Activated CD4-positive, alpha-beta T cell treated with anti-CD3 and anti-CD28 coated beads for 1 hour (primary cell): Measurements from ENCODE around the gene DOK7.

Experiments used
- DNase-seq: peaks from one replicate; pipeline ENCODE4 v3.0.0-alpha.2; 2020

The DOK7 gene

DNA sequence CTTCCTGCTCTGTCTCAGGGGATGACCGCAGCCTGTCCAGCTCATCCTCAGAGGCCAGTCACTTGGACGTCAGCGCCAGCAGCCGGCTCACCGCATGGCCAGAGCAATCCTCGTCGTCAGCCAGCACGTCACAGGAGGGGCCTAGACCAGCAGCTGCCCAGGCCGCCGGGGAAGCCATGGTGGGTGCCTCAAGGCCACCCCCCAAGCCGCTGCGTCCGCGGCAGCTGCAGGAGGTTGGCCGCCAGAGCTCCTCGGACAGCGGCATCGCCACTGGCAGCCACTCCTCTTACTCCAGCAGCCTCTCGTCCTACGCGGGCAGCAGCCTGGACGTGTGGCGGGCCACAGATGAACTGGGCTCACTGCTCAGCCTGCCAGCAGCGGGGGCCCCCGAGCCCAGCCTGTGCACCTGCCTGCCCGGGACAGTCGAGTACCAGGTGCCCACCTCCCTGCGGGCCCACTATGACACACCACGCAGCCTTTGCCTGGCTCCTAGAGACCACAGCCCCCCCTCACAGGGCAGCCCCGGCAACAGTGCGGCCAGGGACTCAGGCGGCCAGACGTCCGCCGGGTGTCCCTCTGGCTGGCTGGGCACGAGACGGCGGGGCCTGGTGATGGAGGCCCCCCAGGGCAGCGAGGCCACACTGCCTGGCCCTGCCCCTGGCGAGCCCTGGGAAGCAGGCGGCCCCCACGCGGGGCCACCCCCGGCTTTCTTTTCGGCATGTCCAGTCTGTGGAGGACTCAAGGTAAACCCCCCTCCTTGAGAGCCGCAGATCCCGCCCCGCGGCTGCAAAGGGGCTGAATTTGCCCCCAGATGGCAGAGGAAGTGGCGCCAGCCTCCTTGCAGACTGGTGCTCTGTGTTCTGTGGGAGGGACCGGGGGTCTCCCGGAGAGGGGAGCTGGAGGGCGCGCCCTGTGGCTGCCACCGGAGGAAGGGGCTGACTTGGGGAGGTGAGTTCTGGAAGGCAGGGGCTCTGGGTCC is 29.9 kb downstream of the DOK7 start:
- DNase-seq = no peak

DNA sequence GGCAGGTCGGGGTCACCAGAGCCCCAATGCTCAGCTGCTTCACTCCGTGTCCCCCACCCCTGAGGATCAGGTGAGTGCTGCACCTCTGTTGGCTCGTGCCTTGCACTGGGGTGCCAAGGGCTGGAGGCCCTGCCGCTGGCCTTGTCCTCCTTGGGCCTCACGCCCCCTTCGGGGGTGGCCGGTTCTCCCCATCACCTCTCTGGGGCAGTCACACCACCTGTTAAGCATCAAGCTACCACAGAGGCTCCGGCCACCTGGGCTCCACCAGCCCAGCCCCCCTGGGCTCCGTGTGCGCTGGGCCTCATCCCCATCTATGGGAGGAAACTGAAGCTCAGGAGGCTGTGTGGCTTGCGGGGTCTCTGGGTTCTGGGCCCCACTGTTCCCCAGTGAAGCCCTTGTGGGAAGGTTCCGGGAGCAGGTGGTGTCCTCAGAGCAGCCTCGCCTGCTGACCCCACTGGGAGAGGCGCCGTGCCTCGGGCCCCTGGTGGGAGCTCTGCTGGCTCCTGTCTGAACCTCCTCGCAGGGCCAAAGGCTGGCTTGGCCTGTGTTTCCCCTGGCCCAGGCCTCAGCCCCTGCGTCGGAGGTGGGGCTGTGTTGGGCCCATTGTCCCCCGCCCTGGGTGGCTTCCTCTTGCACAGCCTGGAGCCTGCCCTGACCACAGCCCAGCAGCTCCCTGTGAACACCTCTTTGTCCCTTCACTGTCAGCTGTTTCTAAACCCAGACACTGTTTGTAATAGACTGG is 30.8 kb downstream of the DOK7 start:
- DNase-seq = no peak

DNA sequence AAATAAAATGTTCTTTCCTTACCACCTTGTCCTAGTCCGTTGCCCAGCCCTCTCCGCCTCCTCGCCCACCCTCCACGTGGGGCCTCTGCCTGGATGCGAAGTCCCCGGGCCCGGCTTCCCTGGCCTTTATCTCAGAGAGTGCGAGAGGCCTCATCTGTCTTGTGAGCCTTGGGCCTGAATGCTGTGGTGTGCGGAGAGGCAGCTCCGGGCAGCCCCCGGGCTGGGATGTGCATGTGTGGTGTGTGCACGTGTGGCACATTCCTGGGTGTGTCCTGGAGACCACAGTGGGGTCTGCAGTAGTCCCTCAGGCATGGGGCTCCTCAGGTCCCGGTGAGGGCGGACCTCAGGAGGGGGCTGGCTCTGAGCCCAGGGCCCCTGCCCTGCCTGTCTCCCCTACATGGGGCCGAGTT is 31.4 kb downstream of the DOK7 start:
- no peak for DNase-seq

DNA sequence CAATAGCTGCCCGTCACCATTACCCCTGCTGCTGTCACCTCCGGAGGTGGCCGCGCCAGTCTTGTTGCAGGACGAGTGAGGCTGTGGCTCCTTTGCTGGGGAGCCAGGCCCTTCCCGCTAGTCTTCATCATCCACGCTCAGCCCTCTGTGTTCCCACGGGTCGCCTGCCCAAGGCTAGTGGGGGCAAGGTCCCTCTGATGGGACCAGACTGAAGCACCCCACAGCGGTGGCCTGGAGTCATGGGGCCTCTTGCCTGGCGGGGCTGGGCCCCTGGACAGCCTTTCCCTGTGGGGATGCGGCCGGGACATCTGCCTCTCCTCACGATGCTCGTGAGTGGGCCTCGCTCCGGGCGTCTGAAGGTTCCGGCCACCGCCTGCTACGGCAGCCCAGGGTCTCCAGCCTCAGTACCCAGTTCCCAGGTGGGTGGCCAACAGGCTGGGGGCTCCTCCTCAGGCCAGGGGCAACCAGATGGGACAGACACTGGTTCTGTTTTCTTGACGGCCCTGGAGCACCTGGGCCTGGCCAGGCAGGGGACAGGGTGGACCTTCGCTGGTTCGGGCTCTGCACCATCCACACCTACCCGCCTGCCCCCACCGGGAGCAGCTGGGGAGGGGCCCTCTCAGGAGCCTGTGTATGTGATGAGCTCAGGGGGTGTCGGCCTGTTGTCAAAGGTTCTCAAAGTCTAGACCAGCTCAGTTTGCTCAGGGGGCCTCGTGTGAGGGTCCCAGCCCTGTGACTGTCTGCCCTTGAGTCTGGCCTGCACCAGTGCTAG is 32.3 kb downstream of the DOK7 start:
- no peak for DNase-seq

DNA sequence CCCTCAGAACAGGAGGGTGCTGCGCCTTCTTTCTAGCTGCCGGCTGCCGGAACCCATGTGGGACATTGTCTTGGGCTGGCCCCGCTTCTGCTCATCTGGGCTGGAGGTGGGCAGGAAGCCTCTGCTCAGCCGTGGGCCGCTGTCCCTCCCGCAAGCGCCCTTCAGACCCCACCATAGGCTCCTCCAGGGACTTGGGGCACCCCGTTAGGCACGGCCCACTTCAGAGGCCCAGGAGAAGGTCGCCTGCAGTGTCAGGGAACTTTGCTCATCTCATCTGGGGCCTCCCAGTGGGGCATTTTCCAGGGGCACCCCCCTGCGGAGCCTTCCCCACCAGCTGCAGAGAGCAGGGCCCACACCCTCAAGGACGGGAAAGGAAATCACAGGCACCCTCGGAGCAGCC is 32.9 kb downstream of the DOK7 start:
- no peak for DNase-seq

DNA sequence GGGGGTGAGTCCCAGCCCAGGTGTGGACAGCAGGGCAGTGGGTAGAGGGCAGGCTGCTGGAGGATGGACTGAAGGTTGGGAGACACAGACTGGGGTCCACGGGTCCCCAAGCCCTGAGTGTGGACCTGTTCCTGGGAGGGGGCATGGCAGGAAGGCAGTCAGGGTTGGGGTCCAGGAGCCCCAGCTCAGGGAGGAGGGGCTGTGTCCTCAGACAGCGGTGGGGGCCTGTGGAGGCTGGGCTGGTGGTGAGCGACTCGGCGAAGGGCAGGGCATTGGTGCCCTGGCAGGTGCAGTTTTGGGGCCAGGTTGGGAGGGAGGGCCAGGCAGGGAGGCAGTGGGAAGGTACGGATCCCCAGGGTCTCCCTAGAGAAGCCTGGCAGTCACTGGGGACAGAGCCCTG is 34.0 kb downstream of the DOK7 start:
- DNase-seq = no peak

DNA sequence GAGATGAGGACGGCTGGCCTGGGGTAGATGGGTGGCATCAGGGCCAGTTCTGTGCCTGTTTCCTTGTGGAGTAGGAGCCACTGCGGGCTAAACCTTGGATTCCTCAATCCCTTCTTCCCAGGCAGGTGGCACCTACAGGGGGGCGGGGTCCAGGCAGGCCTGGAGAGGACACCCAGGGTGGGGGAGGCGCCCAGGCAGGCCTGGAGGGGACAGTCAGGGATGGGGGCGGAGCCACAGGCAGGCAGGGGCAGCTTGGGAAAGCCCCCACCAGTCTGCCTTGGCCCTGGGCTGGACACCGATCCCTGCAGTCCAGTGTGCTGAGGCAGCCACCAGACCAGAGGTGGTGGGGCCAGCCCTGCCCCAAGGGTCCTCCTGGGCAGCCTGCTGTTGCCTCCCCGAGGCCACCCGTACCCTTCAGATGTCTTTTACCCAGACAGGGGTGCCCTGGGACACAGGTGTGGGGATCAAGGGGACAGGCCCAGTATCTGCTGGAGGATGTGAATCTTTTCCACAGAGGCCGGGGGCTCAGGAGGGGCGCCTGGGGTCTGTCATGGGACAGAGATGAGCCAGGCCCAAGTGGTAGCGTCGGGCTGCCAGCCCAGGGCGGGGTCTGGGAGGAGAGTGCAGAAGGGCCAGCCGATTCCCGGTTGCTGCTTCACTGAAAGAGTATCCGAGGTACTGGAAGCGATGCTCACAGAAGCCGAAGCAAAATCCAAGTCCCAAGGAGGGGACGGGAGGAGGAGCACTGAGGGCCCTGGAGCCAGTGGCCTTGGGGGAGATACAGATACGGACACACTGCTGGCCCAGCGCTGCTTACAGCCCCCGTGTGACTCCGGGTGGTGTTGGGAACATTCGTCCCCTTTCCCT is 34.6 kb downstream of the DOK7 start:
- DNase-seq = no peak

DNA sequence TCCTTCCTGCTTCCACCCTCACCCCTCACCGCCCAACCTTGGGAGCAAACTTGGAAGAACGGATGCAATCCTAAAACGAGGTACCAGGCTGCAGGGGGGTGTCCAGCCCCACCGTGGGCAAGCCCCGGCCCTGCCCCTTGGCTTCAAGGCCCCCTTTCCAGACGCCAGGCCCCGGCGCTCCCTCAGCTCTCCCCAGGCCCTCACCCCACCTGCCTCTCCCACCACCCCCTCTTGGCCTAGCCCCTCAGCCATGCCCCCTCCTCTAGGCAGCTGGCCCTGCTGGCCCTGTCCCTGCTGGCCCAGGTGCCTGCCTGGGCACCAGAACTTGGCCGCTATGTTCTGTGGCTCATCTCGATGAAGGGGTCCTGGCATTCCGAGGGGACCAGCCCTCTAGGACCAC is 35.3 kb downstream of the DOK7 start:
- no peak for DNase-seq

DNA sequence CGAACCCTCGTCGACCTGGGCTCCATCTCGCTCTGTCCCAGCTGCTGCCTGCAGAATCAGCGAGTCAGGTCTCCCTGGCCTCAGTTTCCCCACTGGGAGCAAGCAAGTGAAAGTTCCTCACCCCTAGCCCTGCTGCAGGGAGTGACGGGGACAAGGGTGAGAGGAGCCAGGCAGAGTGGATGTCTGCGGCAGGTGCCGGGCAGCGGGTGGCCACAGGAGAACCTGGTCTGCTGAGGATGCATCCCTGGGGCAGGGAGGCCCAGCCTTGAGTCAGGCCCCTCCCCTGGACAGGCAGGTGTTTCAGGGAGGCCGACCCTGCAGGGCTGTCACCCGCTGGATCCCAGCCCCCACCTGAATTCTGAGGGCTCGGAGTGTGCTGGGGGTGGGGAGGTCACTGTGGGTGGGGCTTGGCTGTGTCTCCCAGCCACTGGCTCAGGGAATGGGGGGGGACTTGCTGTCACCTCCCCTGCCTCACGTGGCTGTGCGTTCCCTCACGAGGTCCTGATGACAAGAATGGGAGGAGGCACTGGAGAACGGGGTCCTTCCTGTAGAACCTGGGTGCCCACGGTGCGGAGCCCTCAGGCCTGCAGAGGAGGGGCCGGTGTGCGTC is 35.9 kb downstream of the DOK7 start:
- no peak for DNase-seq

DNA sequence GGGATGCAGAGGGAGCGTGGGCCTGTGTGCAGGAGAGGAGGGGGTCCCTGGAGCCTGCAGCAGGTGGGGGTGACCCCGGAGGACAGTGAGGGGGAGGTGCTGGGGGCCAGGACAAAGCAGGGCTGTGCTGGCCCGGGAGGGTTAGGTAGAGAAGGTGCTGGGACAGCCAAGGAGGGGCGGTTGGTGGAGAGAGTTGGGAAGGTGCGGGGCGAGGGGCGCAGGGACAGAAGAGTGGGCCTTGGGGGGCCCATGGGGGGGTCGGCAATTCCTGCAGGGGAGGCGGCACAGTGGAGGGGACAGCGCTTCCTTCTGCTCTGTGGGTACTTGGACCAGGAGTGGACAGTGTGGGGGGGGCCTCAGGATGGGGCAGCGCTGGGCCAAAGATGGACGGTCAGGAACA is 36.6 kb downstream of the DOK7 start:
- DNase-seq = no peak

DNA sequence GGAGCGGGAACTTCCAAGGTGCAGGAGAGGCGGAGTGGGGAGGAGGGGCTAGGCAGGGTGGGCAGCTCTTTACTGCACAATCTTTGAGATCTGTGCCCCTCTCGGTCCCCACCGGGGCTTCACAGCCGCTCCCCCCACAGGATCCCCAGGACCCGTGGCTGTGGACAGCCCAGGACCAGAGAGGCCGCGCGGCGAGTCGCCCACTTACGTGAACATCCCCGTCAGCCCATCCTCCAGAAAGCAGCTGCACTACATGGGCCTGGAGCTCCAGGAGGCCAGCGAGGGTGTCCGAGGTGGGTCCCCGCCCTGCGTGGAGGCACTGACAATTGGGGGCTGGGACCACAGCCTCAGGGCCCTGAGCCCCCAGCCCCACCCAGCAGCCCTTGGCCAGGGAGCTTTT is 37.0 kb downstream of the DOK7 start:
- DNase-seq = no peak

DNA sequence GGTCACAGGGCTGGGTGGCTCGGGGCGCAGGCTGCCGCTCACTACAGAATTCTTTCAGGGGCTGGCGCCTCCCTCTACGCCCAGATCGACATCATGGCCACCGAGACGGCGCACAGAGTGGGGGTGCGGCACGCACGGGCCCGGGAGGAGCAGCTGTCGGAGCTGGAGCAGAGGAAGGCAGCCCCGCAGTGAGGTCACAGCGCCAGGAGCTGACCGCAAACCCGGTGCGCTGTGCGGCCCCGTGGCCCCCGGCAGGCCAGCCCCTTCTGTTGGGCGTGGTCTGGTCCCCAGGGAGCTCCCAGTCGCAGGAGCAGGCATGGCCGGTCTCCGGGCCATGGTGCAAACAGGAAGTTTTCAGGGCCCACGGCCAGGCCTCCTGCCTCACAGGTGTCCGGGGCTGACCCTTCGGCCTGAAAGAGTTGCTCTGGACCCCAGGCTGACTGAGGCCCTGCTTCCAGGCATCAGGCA is 37.6 kb downstream of the DOK7 start:
- no peak for DNase-seq

DNA sequence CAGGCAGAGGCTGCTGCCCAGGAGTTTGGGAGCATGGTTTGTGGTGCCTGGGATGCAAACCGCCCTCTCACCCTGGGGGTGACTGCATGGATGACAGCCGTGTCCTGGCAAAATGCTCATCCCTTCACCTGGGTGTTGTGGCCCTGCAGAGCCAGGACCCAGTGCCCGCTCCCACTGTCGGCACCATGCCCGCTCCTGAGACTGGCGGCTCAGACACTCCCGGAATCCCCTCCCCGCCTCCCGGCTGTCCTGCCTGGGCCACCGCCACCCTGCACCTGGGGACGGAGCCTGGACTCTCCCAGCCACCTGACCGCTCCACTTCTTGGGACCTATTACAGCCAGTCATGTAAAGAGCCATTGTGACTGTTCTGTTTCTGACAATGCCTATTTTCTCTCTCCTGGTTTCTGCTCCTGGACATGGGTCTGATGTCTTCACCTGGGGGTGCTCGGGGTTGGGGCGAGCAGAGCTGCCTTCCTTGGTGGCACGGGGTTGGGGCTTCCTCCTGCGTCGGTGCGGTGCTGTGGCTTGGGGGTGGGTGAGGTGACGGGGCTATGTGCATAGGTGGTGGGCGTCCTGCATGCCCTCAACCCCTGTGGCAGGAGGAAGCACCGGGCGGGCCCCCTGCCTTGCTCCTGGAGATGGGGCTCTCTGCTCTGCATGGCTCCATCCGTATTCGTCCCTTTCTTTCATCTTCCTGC is 38.2 kb downstream of the DOK7 start:
- no peak for DNase-seq

DNA sequence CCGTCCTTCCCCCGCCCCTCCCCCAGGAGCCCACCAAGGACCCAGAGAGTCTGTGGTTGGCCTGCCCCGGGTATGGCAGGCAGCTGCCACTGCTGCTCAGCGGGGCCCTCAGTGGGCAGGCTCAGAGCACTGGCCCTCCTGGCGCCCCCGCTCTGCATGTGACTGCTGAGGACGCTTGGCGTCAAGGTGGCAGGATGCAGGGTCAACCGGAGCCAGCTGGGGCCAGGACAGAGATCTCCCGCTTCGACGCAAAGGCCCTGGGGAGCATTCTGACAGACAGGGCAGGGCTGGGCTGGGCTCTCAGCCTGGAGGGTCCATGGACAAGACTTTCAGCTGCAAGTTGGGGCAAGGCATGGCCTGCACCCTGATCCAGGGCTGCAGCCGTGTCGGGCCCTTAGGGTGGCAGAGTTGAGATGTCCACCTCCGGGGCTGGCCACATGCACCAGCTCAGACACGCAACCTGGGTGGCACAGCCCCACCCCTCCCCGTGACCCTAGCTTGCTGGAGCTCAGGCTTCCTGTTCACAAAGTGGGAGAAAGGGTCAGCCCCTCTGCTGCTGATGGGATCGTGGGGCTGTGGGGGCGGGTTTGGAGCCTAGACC is 38.8 kb downstream of the DOK7 start:
- no peak for DNase-seq

DNA sequence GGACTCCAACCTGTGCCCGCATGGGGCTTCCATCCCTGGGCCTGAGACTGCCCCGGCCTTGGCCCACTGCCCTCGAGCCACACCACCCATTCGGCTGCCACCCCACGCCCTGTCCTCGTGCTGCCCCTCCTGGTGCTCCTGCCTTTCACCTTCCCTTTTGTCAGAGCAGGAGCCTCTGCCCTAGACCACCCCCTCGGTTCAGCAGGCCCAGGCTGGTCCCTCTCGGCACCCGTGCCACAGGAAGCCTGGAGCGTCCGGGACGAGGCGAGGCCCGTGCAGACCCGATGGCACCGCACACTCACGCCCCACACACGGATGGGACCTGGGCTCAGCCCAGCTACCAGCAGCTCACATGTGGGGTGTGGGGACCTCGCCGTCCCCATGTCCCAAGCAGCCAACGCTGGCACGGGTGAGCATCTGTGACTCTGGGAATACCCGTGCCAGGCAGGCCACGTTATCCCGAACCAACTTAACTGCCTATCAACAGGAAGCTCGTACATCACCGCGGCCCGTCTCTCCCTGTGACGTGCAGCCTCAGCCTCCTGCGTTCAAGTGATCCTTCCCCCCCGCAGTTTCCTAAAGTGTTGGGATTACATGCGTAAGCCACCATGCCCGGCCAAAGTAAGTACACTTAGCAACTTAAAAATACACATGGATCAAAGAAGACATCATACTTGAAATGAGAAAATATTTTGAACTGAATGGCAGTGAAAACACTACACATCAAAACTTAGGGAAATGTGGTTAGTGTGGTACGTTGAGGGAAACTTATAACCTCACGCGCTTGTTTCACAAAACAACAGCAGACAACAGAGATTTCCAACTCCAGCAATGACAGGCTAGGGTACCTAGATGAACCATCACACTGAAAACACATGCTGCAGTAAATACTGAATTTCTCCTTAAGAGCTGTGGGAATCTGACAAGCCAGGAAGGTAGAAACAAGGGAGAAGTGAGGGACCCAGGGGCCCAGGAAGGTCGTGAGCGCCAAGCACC is 40.1 kb downstream of the DOK7 start:
- DNase-seq = no peak

DNA sequence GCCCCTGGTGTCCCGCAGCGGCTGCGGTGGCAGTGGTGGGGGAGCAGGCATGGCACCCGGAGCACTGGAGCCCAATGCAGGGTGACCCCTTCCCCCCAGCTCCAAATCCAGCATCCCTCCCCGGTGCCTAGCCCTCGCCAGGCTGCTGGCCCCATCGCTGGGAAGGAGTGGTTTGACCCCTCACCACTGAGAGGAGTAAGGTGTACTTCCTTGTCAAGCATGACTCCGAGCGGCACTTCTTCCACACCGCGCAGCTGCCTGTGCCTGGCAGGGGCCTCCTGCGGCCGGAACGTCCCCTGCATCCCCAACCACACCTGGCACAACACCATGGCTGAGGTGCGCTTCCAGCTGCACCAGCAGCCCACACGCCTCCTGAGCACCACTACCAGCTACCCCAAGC is 42.1 kb downstream of the DOK7 start:
- DNase-seq = no peak

DNA sequence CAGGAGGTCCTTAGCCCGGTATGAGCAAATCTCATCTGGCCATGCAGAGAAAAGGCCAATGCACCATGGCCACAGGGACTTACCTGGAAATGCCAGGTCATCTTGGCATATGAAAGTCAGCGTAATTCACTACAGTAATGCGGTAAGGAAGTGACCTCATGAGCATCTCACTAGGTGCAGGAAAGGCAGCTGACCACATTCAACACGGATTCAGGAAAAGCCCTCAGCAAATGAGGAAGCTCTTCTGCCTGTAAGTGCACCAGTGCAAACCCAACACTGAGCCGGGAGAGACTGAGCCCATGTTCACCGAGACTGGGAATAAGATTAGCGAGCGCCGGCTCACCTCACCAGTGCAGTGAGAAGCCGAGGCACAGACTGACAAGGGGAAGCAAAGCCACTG is 45.4 kb downstream of the DOK7 start:
- DNase-seq = no peak

DNA sequence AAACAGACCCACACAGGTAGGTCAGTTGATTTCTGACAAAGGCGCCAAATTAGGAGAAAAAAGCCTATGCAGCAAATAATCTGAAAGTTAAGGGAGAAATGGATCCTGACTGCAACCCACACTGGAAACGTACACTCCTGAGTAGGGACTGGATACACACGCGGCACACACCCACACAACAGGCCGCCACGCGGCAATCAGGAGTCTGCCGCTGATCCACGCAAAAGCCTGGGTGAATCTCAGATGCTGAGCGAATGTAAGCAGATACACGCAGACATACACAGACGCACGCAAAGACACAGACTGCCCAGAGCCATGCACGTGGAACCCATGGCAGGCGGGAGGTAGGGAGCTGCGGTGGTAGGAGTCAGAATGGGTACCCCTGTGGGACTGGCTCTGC is 47.4 kb downstream of the DOK7 start:
- no peak for DNase-seq

DNA sequence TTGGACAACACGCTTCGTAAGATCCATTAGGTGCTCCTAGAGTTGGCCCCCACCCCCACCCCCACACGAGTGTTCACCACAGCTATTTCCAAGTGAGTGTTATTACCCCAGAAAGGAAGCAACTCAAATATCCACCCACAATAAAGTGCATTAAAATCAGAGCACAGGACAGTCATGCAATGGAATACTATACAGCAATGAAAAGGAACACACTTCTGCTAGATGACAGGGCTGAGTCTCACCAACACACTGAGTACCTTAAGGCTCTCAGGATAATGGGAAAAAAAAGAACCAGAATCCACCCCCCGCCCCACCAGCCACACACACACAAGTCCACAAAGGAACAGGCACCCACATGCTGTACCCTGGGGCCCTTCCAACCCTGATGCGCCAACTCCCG is 48.1 kb downstream of the DOK7 start:
- DNase-seq = no peak
